ENCODE data around the gene ICA1. TPM values are rescaled to one million over a fixed set of nuclear protein-coding genes. Genes with fewer than 3 reads are reported as not detected.

ICA1 gene
- total and polyA plus RNA-seq, 2 of the 13 experiments (the other 11 are each of a cell fraction or from before 2014, with no cell fraction given), result 0.29 TPM; not detected in 1

DNA sequence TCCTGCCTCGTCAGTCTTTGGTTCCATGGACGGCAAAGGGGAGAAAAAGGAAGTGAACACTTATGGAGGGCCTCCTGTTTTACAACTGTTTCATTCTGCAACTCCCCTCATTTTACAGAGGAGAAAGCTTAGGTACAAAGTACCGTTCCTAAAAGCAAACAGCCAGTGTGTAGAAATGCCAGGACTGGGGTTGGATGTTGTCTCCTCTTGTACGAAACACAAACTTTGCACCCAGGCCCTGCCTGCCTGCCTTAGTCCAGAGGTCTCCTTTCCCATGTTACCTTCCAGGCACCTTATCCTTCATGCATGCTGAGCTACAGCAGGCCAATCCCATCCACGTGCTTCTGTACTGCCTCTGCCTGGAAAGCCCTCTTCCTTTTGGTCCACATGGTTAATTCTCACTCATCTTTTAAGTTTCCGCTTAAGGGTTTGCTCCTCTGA lies 86.0 kb downstream of the ICA1 start (continued):
- TF ChIP-seq, protein P1, sequence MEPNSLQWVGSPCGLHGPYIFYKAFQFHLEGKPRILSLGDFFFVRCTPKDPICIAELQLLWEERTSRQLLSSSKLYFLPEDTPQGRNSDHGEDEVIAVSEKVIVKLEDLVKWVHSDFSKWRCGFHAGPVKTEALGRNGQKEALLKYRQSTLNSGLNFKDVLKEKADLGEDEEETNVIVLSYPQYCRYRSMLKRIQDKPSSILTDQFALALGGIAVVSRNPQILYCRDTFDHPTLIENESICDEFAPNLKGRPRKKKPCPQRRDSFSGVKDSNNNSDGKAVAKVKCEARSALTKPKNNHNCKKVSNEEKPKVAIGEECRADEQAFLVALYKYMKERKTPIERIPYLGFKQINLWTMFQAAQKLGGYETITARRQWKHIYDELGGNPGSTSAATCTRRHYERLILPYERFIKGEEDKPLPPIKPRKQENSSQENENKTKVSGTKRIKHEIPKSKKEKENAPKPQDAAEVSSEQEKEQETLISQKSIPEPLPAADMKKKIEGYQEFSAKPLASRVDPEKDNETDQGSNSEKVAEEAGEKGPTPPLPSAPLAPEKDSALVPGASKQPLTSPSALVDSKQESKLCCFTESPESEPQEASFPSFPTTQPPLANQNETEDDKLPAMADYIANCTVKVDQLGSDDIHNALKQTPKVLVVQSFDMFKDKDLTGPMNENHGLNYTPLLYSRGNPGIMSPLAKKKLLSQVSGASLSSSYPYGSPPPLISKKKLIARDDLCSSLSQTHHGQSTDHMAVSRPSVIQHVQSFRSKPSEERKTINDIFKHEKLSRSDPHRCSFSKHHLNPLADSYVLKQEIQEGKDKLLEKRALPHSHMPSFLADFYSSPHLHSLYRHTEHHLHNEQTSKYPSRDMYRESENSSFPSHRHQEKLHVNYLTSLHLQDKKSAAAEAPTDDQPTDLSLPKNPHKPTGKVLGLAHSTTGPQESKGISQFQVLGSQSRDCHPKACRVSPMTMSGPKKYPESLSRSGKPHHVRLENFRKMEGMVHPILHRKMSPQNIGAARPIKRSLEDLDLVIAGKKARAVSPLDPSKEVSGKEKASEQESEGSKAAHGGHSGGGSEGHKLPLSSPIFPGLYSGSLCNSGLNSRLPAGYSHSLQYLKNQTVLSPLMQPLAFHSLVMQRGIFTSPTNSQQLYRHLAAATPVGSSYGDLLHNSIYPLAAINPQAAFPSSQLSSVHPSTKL (CRISPR knock-in tag; IDR thresholded peaks at IDR 0.05), result peak; percentile 63
- TF ChIP-seq EP300 (IDR thresholded peaks at IDR 0.05; ENCODE audit: low read depth in 2 of 2, low read length in 2 of 2) (peak in 1 of 2 experiments; percentile 51; a peak in 1 of 4 replicates), EP300 (CRISPR knock-in tag; IDR thresholded peaks at IDR 0.05; ENCODE audit: borderline replicate concordance) (no peak), SP2 (CRISPR knock-in tag; IDR thresholded peaks at IDR 0.05) (no peak), NR2F1 (CRISPR knock-in tag; IDR thresholded peaks at IDR 0.05) (no peak), TBP (CRISPR knock-in tag; IDR thresholded peaks at IDR 0.05) (no peak), MED1 (CRISPR knock-in tag; IDR thresholded peaks at IDR 0.05) (peak; percentile 38; the same call in 1 of the 2 replicates), NR2F2 (IDR thresholded peaks at IDR 0.05; ENCODE audit: borderline replicate concordance, low read depth) (no peak; the same call in 1 of the 2 replicates), SAP130 (CRISPR knock-in tag; IDR thresholded peaks at IDR 0.05; ENCODE audit: low read depth) (0 out of 2 replicates have a peak, but pooled peaks have one; percentile 20), ZFY (CRISPR knock-in tag; IDR thresholded peaks at IDR 0.05) (peak; percentile 58; the same call in 1 of the 2 replicates), WIZ (CRISPR knock-in tag; IDR thresholded peaks at IDR 0.05) (0 out of 2 replicates have a peak, but pooled peaks have one; percentile 36), ZFX (CRISPR knock-in tag; IDR thresholded peaks at IDR 0.05; ENCODE audit: low read depth) (peak; percentile 63), ZNF878 (CRISPR knock-in tag; IDR thresholded peaks at IDR 0.05) (no peak), ZNF556 (CRISPR knock-in tag; IDR thresholded peaks at IDR 0.05; ENCODE audit: borderline replicate concordance) (peak; percentile 20; the same call in 1 of the 2 replicates), EED (CRISPR knock-in tag; IDR thresholded peaks at IDR 0.05) (no peak; the same call in 1 of the 2 replicates), GABPA (IDR thresholded peaks at IDR 0.05; ENCODE audit: low read depth, low read length) (no peak), GABPA (CRISPR knock-in tag; IDR thresholded peaks at IDR 0.05; ENCODE audit: low read depth) (no peak; the same call in 1 of the 2 replicates), FOXA1 (IDR thresholded peaks at IDR 0.05) (no peak), FOXA1 (CRISPR knock-in tag; IDR thresholded peaks at IDR 0.05) (0 out of 2 replicates have a peak, but pooled peaks have one; percentile 37)
